SK-N-SH treated with all-trans-retinoic acid at 6 μM for 48 hours (cell line): ENCODE measurements around the gene FNTB.

Experiments
- ATAC-seq: fragments of 200-7000 bp; cut with Tn5 transposase; 3 replicates; pipeline ENCODE4 v1.9.1; 2020; ENCODE audit warnings: mild to moderate bottlenecking, moderate library complexity
- ARNTL ChIP-seq: fragments of 450-650 bp; formaldehyde crosslinking; IDR thresholded peaks from 2 replicates; pipeline ENCODE4 v1.5.0; 2020; ENCODE audit warnings: low read depth, mild to moderate bottlenecking, moderate library complexity, borderline replicate concordance
- BACH2 ChIP-seq: fragments of 250-450 bp; sonication (Bioruptor Pico); IDR thresholded peaks from 2 replicates; pipeline ENCODE4 v1.9.0; 2021; ENCODE audit warnings: mild to moderate bottlenecking, borderline replicate concordance
- CSDC2 ChIP-seq: fragments of 250-450 bp; sonication (Bioruptor Pico); IDR thresholded peaks from 2 replicates; pipeline ENCODE4 v1.5.0; 2020; ENCODE audit warnings: mild to moderate bottlenecking, moderate library complexity
- ESRRG ChIP-seq: fragments of 250-450 bp; sonication (Bioruptor Pico); IDR thresholded peaks from 2 replicates; pipeline ENCODE4 v1.6.1; 2021; ENCODE audit warnings: mild to moderate bottlenecking
- ISL1 ChIP-seq: fragments of 250-450 bp; sonication (Bioruptor Pico); IDR thresholded peaks from 2 replicates; pipeline ENCODE4 v2.1.2; 2022; ENCODE audit warnings: mild to moderate bottlenecking, moderate library complexity
- OSR1 ChIP-seq: fragments of 250-450 bp; sonication (Bioruptor Pico); IDR thresholded peaks from 2 replicates; pipeline ENCODE4 v1.8.0; 2022; ENCODE audit warnings: moderate library complexity, mild to moderate bottlenecking, inconsistent platforms
- PATZ1 ChIP-seq: fragments of 250-450 bp; sonication (Bioruptor Pico); IDR thresholded peaks from 2 replicates; pipeline ENCODE4 v1.8.0; 2020; ENCODE audit warnings: mild to moderate bottlenecking, moderate library complexity, borderline replicate concordance
- POU6F1 ChIP-seq: fragments of 250-450 bp; sonication (Bioruptor Pico); IDR thresholded peaks from 2 replicates; pipeline ENCODE4 v1.8.0; 2021; ENCODE audit warnings: low read depth, mild to moderate bottlenecking, moderate library complexity, borderline replicate concordance
- PPARA ChIP-seq: fragments of 250-450 bp; sonication (Bioruptor Pico); IDR thresholded peaks from 2 replicates; pipeline ENCODE4 v1.5.0; 2020; ENCODE audit warnings: mild to moderate bottlenecking, borderline replicate concordance
- RARB ChIP-seq: fragments of 250-450 bp; sonication (Bioruptor Pico); IDR thresholded peaks from 2 replicates; pipeline ENCODE4 v1.8.0; 2021; ENCODE audit warnings: mild to moderate bottlenecking, moderate library complexity
- TCF4 ChIP-seq: fragments of 250-450 bp; sonication (Bioruptor Pico); IDR thresholded peaks from 2 replicates; pipeline ENCODE4 v1.8.0; 2021; ENCODE audit warnings: mild to moderate bottlenecking, moderate library complexity, borderline replicate concordance
- TOX ChIP-seq: fragments of 250-450 bp; sonication (Bioruptor Pico); IDR thresholded peaks from 2 replicates; pipeline ENCODE4 v1.8.0; 2021; ENCODE audit warnings: mild to moderate bottlenecking, moderate library complexity, borderline replicate concordance
- ZC3H10 ChIP-seq: fragments of 250-450 bp; sonication (Bioruptor Pico); IDR thresholded peaks from 2 replicates; pipeline ENCODE4 v1.5.1; 2021; ENCODE audit warnings: mild to moderate bottlenecking, moderate library complexity
- ZFP30 ChIP-seq: fragments of 450-650 bp; formaldehyde crosslinking; IDR thresholded peaks from 2 replicates; pipeline ENCODE4 v1.5.0; 2022; ENCODE audit warnings: mild to moderate bottlenecking, moderate library complexity
- ZNF565 ChIP-seq: fragments of 450-650 bp; formaldehyde crosslinking; conservative IDR thresholded peaks from 2 replicates; pipeline ENCODE4 v1.5.0; 2020; ENCODE audit warnings: low read depth, mild to moderate bottlenecking, moderate library complexity
- ZNF70 ChIP-seq: fragments of 450-650 bp; formaldehyde crosslinking; IDR thresholded peaks from 2 replicates; pipeline ENCODE4 v1.5.0; 2020; ENCODE audit warnings: mild to moderate bottlenecking, moderate library complexity
- ZNF8 ChIP-seq: fragments of 450-650 bp; formaldehyde crosslinking; IDR thresholded peaks from 2 replicates; pipeline ENCODE4 v1.5.0; 2020; ENCODE audit warnings: mild to moderate bottlenecking, moderate library complexity
- TF ChIP-seq, protein P1 (sequence below): fragments of 250-450 bp; sonication (Bioruptor Pico); IDR thresholded peaks from 2 replicates; pipeline ENCODE4 v1.5.1; 2021; ENCODE audit warnings: mild to moderate bottlenecking, moderate library complexity
- TF ChIP-seq, protein P2 (sequence below): fragments of 250-450 bp; sonication (Bioruptor Pico); IDR thresholded peaks from 2 replicates; pipeline ENCODE4 v1.5.1; 2020; ENCODE audit warnings: low read depth, mild to moderate bottlenecking, moderate library complexity

FNTB gene

GRCh38 chr14:65062096-65063075, 75.7 kb downstream of the FNTB start:
- TF ChIP-seq TCF4 (CRISPR knock-in tag) (no peak), OSR1 (CRISPR knock-in tag) (no peak), POU6F1 (CRISPR knock-in tag) (no peak), ZC3H10 (CRISPR knock-in tag) (no peak), BACH2 (no peak), RARB (no peak), ZNF8 (no peak), ZNF565 (no peak), TOX (CRISPR knock-in tag) (no peak), ZFP30 (CRISPR knock-in tag) (no peak), PATZ1 (CRISPR knock-in tag) (no peak), ZNF70 (no peak), ARNTL (no peak), CSDC2 (CRISPR knock-in tag) (no peak), PPARA (CRISPR knock-in tag) (no peak)
- TF ChIP-seq, protein P1, sequence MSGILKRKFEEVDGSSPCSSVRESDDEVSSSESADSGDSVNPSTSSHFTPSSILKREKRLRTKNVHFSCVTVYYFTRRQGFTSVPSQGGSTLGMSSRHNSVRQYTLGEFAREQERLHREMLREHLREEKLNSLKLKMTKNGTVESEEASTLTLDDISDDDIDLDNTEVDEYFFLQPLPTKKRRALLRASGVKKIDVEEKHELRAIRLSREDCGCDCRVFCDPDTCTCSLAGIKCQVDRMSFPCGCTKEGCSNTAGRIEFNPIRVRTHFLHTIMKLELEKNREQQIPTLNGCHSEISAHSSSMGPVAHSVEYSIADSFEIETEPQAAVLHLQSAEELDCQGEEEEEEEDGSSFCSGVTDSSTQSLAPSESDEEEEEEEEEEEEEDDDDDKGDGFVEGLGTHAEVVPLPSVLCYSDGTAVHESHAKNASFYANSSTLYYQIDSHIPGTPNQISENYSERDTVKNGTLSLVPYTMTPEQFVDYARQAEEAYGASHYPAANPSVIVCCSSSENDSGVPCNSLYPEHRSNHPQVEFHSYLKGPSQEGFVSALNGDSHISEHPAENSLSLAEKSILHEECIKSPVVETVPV, result no peak
- TF ChIP-seq, protein P2, sequence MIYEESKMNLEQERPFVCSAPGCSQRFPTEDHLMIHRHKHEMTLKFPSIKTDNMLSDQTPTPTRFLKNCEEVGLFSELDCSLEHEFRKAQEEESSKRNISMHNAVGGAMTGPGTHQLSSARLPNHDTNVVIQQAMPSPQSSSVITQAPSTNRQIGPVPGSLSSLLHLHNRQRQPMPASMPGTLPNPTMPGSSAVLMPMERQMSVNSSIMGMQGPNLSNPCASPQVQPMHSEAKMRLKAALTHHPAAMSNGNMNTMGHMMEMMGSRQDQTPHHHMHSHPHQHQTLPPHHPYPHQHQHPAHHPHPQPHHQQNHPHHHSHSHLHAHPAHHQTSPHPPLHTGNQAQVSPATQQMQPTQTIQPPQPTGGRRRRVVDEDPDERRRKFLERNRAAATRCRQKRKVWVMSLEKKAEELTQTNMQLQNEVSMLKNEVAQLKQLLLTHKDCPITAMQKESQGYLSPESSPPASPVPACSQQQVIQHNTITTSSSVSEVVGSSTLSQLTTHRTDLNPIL (CRISPR knock-in tag), result no peak

GRCh38 chr14:65065719-65066118, 79.0 kb downstream of the FNTB start:
- ATAC-seq, result no peak
- TF ChIP-seq ESRRG (CRISPR knock-in tag), result no peak
- no peak for TF ChIP-seq ZNF70
- TF ChIP-seq, protein P2 (CRISPR knock-in tag), result no peak
- no peak for TF ChIP-seq TCF4 (CRISPR knock-in tag)
- TF ChIP-seq OSR1 (CRISPR knock-in tag), result no peak
- TF ChIP-seq PATZ1 (CRISPR knock-in tag), result no peak
- no peak for TF ChIP-seq ARNTL
- TF ChIP-seq POU6F1 (CRISPR knock-in tag), result no peak
- no peak for TF ChIP-seq ZNF565
- TF ChIP-seq ISL1 (CRISPR knock-in tag), result no peak
- TF ChIP-seq TOX (CRISPR knock-in tag), result no peak
- TF ChIP-seq ZFP30 (CRISPR knock-in tag), result no peak
- no peak for TF ChIP-seq CSDC2 (CRISPR knock-in tag)
- no peak for TF ChIP-seq ZC3H10 (CRISPR knock-in tag)
- TF ChIP-seq, protein P1, result no peak
- TF ChIP-seq, all 23 proteins: peak for 0

More at GRCh38 chr14:65062096-65063075, 75.7 kb downstream of the FNTB start:
- ATAC-seq, result no peak
